Measurements from ENCODE around the gene KIAA1191.
"Not testable (repeated sequence)": the region's sequence is repeated elsewhere in the genome, so short reads cannot be mapped to it uniquely, and the experiment has no call there.

The KIAA1191 gene

GRCh38 chr5:176361437-176362232, at the start of gene KIAA1191:
Gene KIAA1191, minus strand, starts transcription at chr5:176361764. Its CDS starts 2,256 bp downstream, at chr5:176359508.
- DNase-seq, result peak; percentile 96

- DNase-seq, result no peak
These were observed 49.1 kb upstream of the KIAA1191 start for GRCh38 chr5:176410486-176411180.

GRCh38 chr5:176409765-176410164, 48.2 kb upstream of the KIAA1191 start:
- DNase-seq, result no peak

- no peak for DNase-seq
These were observed 47.0 kb upstream of the KIAA1191 start for GRCh38 chr5:176408590-176408989.

- not testable (repeated sequence) for DNase-seq
These were observed 46.6 kb upstream of the KIAA1191 start for GRCh38 chr5:176408252-176408573.

- no peak for DNase-seq
These were observed 46.1 kb upstream of the KIAA1191 start for GRCh38 chr5:176407456-176408251.

GRCh38 chr5:176406436-176407052, 45.0 kb upstream of the KIAA1191 start:
- DNase-seq, result no peak

GRCh38 chr5:176405656-176406435, 44.3 kb upstream of the KIAA1191 start:
- DNase-seq, result no peak

- DNase-seq, result no peak
These were observed 40.0 kb upstream of the KIAA1191 start for GRCh38 chr5:176401281-176402205.

- no peak for DNase-seq
These were observed 39.0 kb upstream of the KIAA1191 start for GRCh38 chr5:176400382-176401156.

- no peak for DNase-seq
These were observed 36.3 kb upstream of the KIAA1191 start for GRCh38 chr5:176397736-176398420.

- no peak for DNase-seq
These were observed 34.8 kb upstream of the KIAA1191 start for GRCh38 chr5:176396330-176396729.

GRCh38 chr5:176394881-176395675, 33.5 kb upstream of the KIAA1191 start:
- DNase-seq, result no peak

- DNase-seq, result no peak
These were observed 32.5 kb upstream of the KIAA1191 start for GRCh38 chr5:176394096-176394495.

GRCh38 chr5:176392526-176392925, 31.0 kb upstream of the KIAA1191 start:
- no peak for DNase-seq

- DNase-seq, result no peak
These were observed 30.4 kb upstream of the KIAA1191 start for GRCh38 chr5:176391999-176392398.

- no peak for DNase-seq
These were observed 29.9 kb upstream of the KIAA1191 start for GRCh38 chr5:176391479-176391878.

All from activated CD4-positive, alpha-beta T cell treated with anti-CD3 and anti-CD28 coated beads, Interleukin-2, Interleukin-6, amounts not matched to agents 100 ng/mL and 50 ng/mL, durations not matched to agents 16 hours and 8 hours (primary cell).